SK-N-MC (cell line): ENCODE data around the gene CCIN.

Source experiments
- DNase-seq: peaks from one replicate; pipeline ENCODE4 v3.0.0-alpha.2; 2011; ENCODE audit warnings: low read depth, low spot score
- H3K27ac ChIP-seq: fragments of 200-600 bp; sonication (generic); 2 replicates; pipeline ENCODE4 v1.5.1; 2016; ENCODE audit warnings: mixed run types
- H3K36me3 ChIP-seq: fragments of 200-600 bp; sonication (generic); 2 replicates; pipeline ENCODE4 v1.6.1; 2017; ENCODE audit warnings: antibody characterized with exemption, low read length, mixed read lengths; ENCODE audit not compliant: insufficient read depth
- H3K4me3 ChIP-seq: fragments of 200-600 bp; sonication (generic); 2 replicates; pipeline ENCODE4 v1.5.1; 2016
- H3K9ac ChIP-seq: fragments of 200-600 bp; sonication (generic); 2 replicates; pipeline ENCODE4 v1.8.0; 2017; ENCODE audit warnings: mixed run types, mixed read lengths; ENCODE audit not compliant: insufficient read length
- H3K9me3 ChIP-seq: fragments of 200-600 bp; sonication (generic); 2 replicates; pipeline ENCODE4 v1.6.1; 2017; ENCODE audit warnings: low read depth, mild to moderate bottlenecking, antibody characterized with exemption, low read length, moderate library complexity, mixed read lengths
- EZH2 ChIP-seq: fragments of 200-600 bp; sonication (generic); IDR thresholded peaks from one replicate; pipeline ENCODE4 v1.6.1; 2017; ENCODE audit warnings: antibody characterized with exemption
- FOXP2 ChIP-seq: optimal IDR thresholded peaks from 2 replicates; pipeline ENCODE3; 2011; ENCODE audit warnings: mild to moderate bottlenecking, moderate library complexity; ENCODE audit not compliant: insufficient read depth; ENCODE audit errors: extremely low read length, control extremely low read depth
- POLR2AphosphoS5 ChIP-seq: IDR thresholded peaks from 2 replicates; pipeline ENCODE4 v1.6.1; 2012; ENCODE audit warnings: mild to moderate bottlenecking, low read depth, low read length, borderline replicate concordance

The CCIN gene

DNA sequence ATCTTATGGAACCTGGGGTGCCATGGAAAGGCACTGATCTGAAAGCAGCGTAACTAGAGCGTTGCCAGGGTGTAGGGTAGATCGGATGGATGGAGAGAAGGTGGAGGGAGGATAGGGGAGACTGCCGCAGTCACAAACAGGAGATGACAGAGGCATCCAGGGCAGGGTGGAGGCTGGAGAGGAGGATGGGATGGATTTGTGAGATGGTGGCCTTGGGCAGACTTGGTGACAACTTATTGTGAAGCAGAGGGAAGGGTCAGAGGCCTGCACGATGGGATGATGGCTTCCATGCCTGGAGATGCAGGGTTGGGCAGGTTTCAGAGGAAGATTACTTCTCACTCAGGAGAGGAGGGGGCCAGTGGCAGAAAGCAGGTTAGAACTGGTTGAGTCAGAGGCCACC lies 30.3 kb upstream of the CCIN start:
- TF ChIP-seq EZH2 (no peak), POLR2AphosphoS5 (no peak), FOXP2 (no peak)
- Histone ChIP-seq H3K36me3 (no peaks in the 10 kb centered on the region), H3K27ac (no peak overlapping the region), H3K4me3 (no peak overlapping the region), H3K9me3 (no peaks in the 10 kb centered on the region), H3K9ac (no peak overlapping the region)
- DNase-seq, result no peak

DNA sequence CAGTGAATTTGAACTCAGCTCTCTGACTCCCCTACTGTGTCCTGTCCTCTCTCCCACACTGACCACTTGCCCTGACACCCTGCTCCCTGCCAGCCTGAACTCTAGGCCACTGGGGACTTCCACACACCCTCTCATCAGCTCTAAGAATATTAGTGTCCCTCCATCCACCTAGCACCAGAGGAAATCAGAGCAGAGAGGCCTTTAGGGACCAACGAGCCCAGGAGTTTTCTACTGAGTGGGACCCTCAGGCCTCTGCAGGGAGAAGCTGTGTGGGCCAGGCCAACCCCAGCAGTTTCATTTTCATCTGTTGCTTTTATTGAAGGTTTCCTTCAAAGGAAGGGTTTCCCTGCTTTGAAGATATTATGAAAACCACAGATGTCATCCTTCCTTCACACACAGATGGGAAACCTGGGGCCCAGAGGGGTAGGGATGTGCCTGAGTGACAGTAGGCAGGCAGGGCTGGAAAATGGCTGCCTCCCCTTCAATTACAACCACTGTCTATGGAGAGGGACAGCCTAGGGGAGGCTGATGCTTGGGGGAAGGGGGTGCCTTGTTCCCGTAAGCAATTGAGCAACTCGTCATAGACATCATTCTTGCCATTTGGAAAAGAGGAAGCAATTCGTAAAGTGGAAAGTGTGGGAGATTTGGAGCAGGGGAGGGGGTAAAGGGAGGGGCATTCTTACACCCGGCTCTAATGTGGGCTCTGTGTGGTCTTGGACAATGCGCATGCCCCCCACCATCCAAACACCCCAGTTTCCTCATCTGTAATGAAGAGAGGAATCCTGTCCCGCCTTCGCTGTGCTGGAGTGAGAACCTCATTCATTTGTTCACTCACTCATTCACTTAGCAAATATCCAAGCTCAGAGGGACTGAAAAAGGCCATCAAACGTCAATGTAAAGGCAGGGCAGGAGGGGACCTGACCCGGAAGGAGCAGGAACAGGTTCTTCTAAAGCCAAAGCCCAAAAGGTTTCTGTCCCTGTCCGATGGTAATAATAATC lies 28.8 kb upstream of the CCIN start:
- Histone ChIP-seq H3K27ac (no peak overlapping the region), H3K9me3 (no peaks in the 10 kb centered on the region), H3K4me3 (no peak overlapping the region), H3K36me3 (no peaks in the 10 kb centered on the region), H3K9ac (no peak overlapping the region)
- no peak for DNase-seq
- TF ChIP-seq POLR2AphosphoS5, result no peak
- TF ChIP-seq EZH2, result no peak
- no peak for TF ChIP-seq FOXP2

DNA sequence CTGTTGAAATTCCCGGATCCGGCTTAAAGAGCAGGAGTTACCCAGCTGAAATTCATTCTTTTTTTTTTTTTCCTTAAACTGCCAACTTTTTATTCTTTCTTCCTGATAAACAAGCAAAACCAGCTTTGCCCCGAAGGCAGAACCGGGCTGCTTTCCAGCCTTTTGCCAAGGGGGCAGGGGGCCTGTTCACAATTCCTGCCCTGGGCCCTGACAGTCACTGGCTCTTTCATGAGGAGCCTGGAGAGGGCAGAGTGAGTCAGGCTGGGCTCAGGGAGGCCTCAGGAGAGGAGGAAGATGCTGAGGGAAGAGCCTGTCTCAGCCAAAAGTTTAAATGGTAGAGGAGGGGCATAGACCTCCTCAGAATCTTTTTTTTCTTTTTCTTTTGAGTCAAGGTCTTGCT lies 27.9 kb upstream of the CCIN start:
- DNase-seq, result no peak
- no peak overlapping the region for H3K27ac ChIP-seq
- no peak overlapping the region for H3K9ac ChIP-seq
- no peak overlapping the region for H3K4me3 ChIP-seq
- H3K36me3 ChIP-seq, result no peaks in the 10 kb centered on the region
- TF ChIP-seq POLR2AphosphoS5 (no peak), FOXP2 (no peak), EZH2 (no peak)
- no peaks in the 10 kb centered on the region for H3K9me3 ChIP-seq

DNA sequence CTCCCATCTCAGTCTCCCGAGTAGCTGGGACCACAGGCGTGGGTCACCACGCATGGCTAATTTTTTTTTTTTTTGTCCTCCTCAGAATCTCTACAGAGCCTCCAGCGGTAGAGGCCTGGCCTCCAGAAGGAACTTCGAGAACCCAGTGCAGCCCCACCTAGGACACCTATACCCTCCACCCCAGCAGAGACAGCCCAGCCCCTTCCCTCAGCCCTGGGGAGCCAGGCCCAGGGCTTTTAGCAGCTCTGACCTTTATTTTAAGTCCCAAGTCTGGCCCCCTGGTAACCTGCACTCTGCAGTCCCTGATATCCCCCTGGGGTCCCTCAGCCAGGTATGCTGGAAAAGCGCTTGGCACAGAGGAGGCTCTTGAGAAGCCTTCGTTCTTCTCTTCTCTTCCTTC lies 27.4 kb upstream of the CCIN start:
- no peak for DNase-seq
- H3K9ac ChIP-seq, result no peak overlapping the region
- TF ChIP-seq FOXP2, result no peak
- no peak for TF ChIP-seq POLR2AphosphoS5
- TF ChIP-seq EZH2, result no peak
- no peak overlapping the region for H3K27ac ChIP-seq
- H3K9me3 ChIP-seq, result no peaks in the 10 kb centered on the region
- H3K36me3 ChIP-seq, result no peaks in the 10 kb centered on the region
- no peak overlapping the region for H3K4me3 ChIP-seq

- no peak for DNase-seq
- TF ChIP-seq POLR2AphosphoS5 (no peak), EZH2 (no peak), FOXP2 (no peak)
- H3K36me3 ChIP-seq, result no peaks in the 10 kb centered on the region
- no peak overlapping the region for H3K4me3 ChIP-seq
- H3K9ac ChIP-seq, result no peak overlapping the region
- no peak overlapping the region for H3K27ac ChIP-seq
- H3K9me3 ChIP-seq, result no peaks in the 10 kb centered on the region
Measured at GRCh38 chr9:36142510-36143244, 26.5 kb upstream of the CCIN start.

DNA sequence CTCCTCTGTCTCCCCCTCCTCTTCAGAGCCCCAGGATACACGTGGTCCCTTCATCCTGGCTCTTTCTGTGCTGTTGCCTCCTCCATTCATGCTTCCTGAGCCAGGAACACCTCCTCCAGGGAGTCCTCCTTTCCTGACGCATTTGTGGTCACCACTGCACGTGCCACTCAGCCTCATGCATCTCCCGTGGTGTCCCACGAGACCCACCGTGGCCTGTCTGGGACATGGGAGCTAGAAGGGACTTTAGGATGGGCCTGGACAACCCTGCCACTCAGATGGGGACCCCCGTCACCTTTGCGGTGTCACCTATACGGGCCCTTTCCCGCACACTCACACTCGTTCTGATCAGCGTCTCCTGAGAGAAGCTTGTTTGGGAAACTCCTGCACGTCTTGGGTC lies 25.9 kb upstream of the CCIN start:
- Histone ChIP-seq H3K9me3 (no peaks in the 10 kb centered on the region), H3K4me3 (no peak overlapping the region), H3K9ac (no peak overlapping the region), H3K36me3 (no peaks in the 10 kb centered on the region), H3K27ac (no peak overlapping the region)
- DNase-seq, result no peak
- TF ChIP-seq EZH2, result no peak

DNA sequence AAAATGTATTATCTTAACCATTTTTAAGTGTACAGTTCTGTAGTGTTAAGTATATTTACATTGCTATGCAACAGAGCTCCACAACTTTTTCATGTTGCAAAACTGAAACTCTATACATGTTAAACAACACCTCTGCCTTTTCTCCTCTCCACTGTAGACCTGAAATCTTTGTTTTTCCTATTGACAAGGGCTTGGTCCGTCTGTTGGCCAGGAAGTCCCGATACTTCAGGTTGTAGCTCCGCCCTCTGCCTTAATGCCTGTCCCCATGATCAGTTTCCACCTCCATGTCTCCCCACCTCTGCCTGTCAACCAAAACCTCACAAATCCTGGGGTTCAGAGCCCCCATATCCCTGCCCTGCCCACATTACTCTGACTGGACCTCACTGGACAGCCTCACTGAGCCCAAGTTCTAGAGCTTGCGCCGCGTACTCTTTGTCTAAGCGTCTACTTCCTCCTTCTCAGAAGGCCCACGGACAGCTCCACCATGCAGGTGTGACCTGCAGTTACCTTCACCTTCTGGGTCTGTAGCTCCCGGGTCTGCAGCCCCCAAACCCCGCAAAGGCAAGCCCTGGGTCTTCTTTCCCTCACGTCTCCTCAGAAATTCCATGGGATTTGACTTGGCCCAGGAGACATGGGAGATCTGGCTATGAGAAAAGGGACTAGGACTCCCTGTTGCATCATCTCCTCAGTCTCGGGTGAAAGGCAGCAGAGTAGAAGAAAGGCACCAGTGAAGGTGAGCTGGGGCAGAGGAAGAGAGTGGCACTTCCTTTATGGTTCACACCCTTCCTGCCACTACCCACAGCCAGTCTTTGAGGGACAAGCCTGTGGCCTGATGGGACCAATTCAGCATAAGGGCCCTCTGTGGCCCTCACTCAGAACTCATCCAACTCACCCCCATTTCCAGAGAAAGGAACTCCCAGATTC lies 24.6 kb upstream of the CCIN start:
- Histone ChIP-seq H3K36me3 (no peaks in the 10 kb centered on the region), H3K9ac (no peak overlapping the region), H3K9me3 (no peaks in the 10 kb centered on the region), H3K27ac (no peak overlapping the region), H3K4me3 (no peak overlapping the region)
- no peak for TF ChIP-seq EZH2
- TF ChIP-seq POLR2AphosphoS5, result no peak
- no peak for TF ChIP-seq FOXP2
- no peak for DNase-seq

DNA sequence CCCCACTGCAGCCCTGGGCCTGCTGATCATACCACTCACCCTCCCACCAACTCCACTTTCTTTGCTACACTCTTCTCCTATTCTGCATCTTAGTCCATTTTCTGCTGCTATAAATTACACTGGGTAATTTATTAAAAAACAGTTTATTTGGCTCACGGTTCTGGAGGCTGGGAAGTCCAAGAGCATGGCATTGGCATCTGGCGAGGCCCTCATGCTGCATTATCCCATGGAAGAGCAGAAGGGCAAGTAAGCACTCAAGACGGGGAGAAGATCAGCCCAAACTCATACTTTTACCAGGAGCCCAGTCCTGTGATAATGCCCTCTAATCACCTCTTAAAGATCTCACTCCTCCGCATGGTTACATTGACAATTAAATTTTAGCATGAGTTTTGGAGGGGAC lies 23.2 kb upstream of the CCIN start:
- H3K36me3 ChIP-seq, result no peaks in the 10 kb centered on the region
- TF ChIP-seq FOXP2, result no peak
- TF ChIP-seq POLR2AphosphoS5, result no peak
- no peak for TF ChIP-seq EZH2
- no peak overlapping the region for H3K27ac ChIP-seq
- no peaks in the 10 kb centered on the region for H3K9me3 ChIP-seq
- no peak overlapping the region for H3K4me3 ChIP-seq
- no peak for DNase-seq
- H3K9ac ChIP-seq, result no peak overlapping the region
